HUES6 (cell line): Measurements from ENCODE around the gene BICD1.

Experiments used
- H3K27ac ChIP-seq: 2 replicates; pipeline ENCODE4 v1.7.0; 2013; ENCODE audit warnings: low read depth, mild to moderate bottlenecking, low read length, inconsistent platforms
- H3K27me3 ChIP-seq: 2 replicates; pipeline ENCODE4 v1.6.1; 2013; ENCODE audit warnings: low read length; ENCODE audit not compliant: control insufficient read depth, insufficient read depth
- H3K36me3 ChIP-seq: 2 replicates; pipeline ENCODE4 v1.6.1; 2013; ENCODE audit warnings: low read length; ENCODE audit not compliant: control insufficient read depth, insufficient read depth
- H3K4me1 ChIP-seq: 2 replicates; pipeline ENCODE4 v1.6.1; 2013; ENCODE audit warnings: low read length; ENCODE audit not compliant: control insufficient read depth, insufficient read depth
- H3K4me3 ChIP-seq: 2 replicates; pipeline ENCODE4 v1.5.1; 2013; ENCODE audit warnings: low read depth, low read length
- H3K9ac ChIP-seq: one replicate; pipeline ENCODE4 v1.6.1; 2013; ENCODE audit warnings: mild to moderate bottlenecking, low read length
- H3K9me3 ChIP-seq: 2 replicates; pipeline ENCODE4 v1.6.1; 2013; ENCODE audit warnings: low read depth, low read length; ENCODE audit not compliant: control insufficient read depth, insufficient read depth

The BICD1 gene

DNA sequence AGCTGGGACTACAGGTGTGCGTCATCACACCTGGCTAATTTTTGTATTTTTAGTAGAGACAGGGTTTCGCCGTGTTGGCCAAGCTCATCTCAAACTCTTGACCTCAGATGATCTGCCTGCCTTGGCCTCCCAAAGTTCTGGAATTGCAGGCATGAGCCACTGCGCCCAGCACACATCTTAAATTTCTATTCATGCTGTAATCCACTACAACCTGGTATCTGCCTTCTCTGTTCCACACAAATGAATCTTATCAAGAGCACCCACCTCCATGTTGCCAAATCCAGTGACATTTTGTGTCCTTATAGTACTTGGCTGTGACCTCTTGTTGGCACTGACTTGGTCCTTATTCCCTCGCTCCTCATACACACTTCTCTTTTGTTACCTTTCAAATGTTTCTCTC is 5.8 kb upstream of the BICD1 start:
- Histone ChIP-seq H3K4me1 (peaks cover 24% of the 10 kb centered on the region), H3K4me3 (no peak overlapping the region), H3K9me3 (no peaks in the 10 kb centered on the region), H3K9ac (no peak overlapping the region), H3K27ac (peak overlapping the region; percentile 62; the same call in 1 of the 2 replicates), H3K27me3 (no peaks in the 10 kb centered on the region), H3K36me3 (no peaks in the 10 kb centered on the region)

DNA sequence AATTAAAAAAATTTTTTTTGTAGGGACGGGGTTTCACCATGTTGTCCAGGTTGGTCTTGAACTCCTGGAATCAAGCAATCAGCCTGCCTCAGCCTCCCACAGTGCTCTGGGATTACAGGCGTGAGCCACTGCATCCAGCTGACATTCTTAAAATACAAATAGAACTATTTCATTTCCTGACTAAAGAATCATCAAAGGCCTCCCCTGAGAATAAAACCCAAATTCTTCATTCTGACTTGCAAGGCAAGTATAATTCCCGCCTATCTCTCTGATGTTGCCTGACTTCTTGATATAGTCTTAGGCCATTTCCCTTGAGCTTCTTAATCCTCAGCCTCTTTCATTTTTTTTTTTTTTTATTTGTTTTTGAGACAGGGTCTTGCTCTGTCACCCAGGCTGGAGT is 4.4 kb upstream of the BICD1 start:
- no peaks in the 10 kb centered on the region for H3K36me3 ChIP-seq
- H3K9ac ChIP-seq: no peak overlapping the region
- H3K9me3 ChIP-seq: no peaks in the 10 kb centered on the region
- H3K27me3 ChIP-seq: no peaks in the 10 kb centered on the region
- H3K4me3 ChIP-seq: no peak overlapping the region
- peaks cover 29% of the 10 kb centered on the region for H3K4me1 ChIP-seq
- no peak overlapping the region for H3K27ac ChIP-seq

DNA sequence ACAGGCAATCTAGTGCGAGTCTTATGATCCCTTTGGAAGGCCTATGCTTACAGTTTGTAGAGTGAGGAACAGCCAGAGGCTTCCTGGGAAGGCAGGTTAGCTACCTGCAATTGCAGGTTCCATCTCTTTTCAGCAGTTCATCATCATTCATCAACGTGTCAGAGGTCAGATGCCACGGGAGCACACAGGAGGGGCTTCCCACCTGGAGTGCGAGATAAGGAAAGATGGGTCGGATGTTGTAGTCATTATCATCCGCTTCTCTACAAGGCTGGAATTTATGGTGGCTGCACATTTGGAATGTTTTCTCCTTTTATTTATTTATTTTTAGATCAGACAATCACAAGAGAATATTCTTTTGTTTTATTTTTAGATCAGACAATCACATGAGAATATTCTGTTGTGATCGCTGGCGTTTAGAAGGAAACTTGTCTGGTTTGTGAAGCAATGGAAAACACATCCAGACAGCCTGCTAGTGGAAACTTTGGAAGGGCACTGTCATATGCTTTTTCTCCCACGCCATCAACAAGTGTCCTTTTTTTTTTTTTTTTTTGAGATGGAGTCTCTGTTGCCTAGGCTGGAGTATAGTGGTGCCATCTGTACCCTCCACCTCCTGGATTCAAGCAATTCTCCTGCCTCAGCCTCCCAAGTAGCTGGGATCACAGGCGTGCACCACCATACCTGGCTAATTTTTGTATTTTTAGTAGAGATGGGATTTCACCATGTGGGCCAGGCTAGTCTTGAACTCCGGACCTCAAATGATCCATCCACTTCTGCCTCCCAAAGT is 1.9 kb upstream of the BICD1 start:
- no peaks in the 10 kb centered on the region for H3K27me3 ChIP-seq
- H3K36me3 ChIP-seq: no peaks in the 10 kb centered on the region
- H3K9ac ChIP-seq: no peak overlapping the region
- H3K4me3 ChIP-seq: no peak overlapping the region
- no peaks in the 10 kb centered on the region for H3K9me3 ChIP-seq
- H3K27ac ChIP-seq: no peak overlapping the region
- peaks cover 24% of the 10 kb centered on the region for H3K4me1 ChIP-seq

DNA sequence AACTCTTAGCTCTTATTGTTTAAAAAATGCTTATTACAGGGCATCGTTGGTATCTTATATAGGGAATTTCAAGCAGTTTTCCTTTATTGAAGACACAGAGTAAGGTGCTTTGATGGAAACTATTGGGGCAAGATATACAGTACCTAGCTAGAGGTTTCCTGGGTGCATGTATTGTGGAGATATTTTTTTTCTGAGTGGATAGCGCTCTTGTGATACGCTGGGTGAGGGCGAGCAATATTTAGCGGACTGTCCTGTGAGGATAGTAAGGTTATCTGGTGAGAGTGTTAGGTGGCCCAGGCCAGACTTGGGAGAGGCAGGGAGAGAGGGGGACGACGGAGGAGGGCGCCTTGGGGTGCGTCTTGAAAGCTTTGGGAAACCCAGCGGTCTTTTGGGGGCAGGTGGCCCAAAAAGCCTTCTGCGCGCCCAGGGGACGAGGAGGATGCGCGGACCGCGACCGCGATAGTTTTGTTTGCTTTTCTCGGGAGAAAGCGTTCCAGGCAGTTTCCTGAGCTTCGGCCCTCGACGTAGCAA is 596 bp upstream of the BICD1 start:
- Histone ChIP-seq H3K27me3 (no peaks in the 10 kb centered on the region), H3K4me3 (peak overlapping the region; percentile 87), H3K36me3 (peaks cover 5% of the 10 kb centered on the region), H3K9ac (peak overlapping the region; percentile 91), H3K4me1 (peaks cover 21% of the 10 kb centered on the region), H3K27ac (peak overlapping the region; percentile 96), H3K9me3 (no peaks in the 10 kb centered on the region)

DNA sequence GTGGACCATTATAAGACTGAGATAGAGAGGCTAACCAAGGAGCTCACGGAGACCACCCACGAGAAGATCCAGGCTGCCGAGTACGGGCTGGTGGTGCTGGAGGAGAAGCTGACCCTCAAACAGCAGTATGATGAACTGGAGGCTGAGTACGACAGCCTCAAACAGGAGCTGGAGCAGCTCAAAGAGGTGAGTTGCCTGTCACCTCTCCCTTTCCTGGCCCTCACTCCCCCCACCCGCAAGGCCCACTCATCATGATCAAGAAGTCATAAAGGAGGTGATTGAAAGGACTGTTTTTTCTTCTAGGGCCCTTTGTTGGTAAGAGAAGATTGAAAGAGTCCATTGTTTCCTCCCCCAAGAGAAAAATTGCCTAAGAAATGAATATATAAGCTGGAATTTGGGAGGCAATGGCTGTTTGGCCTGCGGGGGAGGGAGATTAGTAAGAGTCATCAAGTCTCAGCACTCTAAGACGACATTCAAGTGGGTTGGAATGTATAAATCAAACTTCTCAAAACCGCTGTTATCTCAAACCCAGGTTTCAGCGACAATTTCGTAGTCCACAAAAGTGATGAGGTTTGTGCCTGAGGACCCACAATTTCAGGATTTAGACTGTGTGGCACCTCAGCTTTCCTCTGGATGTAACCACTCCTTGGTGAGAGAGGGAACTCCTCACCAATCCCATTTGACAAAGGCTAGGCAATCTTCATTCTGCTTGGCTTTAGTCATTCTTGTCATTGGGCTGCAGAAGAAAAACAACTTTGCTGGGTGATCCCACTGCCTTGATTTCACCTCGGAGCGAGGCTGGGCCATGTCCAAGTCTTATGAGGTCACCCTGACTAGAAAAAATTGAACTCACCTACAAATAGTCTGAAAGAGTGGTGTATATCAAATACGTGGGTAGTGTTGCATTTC is 966 bp downstream of the BICD1 start:
- H3K9me3 ChIP-seq: no peaks in the 10 kb centered on the region
- H3K9ac ChIP-seq: peak overlapping the region; percentile 91
- H3K27me3 ChIP-seq: no peaks in the 10 kb centered on the region
- H3K4me3 ChIP-seq: peak overlapping the region; percentile 87
- peaks cover 14% of the 10 kb centered on the region for H3K36me3 ChIP-seq
- H3K4me1 ChIP-seq: peaks cover 22% of the 10 kb centered on the region
- peak overlapping the region; percentile 96 for H3K27ac ChIP-seq

DNA sequence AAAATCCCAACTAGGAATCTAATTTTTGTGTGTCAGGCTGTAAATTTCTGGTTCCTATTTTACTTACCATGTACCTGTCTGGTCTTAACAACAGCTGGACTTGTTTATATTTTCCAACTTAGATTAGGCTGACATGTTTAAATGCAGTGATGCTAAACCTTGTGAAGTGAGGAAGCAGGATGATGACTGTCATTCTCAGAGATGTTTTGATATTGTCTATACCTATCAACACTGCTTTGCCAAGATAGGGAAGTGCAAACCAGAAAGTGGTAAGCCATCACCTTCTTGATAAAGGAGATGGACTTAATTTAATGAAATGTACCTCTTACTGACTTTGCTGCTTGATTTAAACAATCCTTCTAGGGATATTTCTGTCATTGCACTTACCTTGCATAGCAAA is 2.1 kb downstream of the BICD1 start:
- Histone ChIP-seq H3K27ac (no peak overlapping the region), H3K9me3 (no peaks in the 10 kb centered on the region), H3K36me3 (peaks cover 14% of the 10 kb centered on the region), H3K4me1 (peaks cover 27% of the 10 kb centered on the region), H3K27me3 (no peaks in the 10 kb centered on the region), H3K9ac (peak overlapping the region; percentile 65), H3K4me3 (peak overlapping the region; percentile 87)

DNA sequence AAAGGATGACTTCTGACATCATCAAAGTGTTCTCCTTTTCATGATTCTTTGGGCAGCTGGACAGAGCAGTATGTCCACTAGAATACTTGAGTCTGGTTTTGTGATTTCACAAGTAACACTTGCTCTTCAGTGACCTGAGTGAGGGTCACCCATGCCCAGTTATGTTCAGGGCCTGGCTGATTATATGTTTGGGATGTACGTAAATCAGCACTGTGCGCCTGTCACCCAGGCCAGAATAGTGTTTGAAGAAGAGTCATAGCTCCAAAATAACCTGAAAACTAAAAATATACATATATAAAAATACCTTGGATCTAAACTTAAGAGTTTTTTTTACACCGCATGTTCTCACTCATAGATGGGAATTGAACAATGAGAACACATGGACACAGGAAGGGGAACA is 3.8 kb downstream of the BICD1 start:
- peaks cover 14% of the 10 kb centered on the region for H3K36me3 ChIP-seq
- H3K9me3 ChIP-seq: no peaks in the 10 kb centered on the region
- no peak overlapping the region; the same call in 1 of the 2 replicates for H3K27ac ChIP-seq
- H3K4me1 ChIP-seq: peaks cover 37% of the 10 kb centered on the region
- no peaks in the 10 kb centered on the region for H3K27me3 ChIP-seq
- H3K4me3 ChIP-seq: peak overlapping the region; percentile 87
- no peak overlapping the region for H3K9ac ChIP-seq

DNA sequence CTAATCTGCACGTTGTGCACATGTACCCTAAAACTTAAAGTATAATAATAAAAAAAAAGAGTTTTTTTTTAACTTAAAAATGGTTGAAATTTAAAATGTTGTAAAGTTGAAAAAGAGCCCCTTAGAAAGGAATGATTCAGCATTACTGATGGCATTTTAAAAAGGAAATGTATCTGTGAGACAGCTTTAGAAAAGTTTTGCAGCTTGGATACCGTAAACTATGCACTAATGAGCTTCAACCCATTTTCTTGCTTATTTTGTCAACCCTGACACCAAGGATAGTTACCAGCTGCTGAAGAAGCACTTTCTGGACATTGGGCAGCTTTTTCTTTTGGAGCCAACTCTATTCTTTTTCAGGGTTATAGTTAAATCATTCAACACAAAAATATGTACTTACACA is 4.3 kb downstream of the BICD1 start:
- Histone ChIP-seq H3K27me3 (no peaks in the 10 kb centered on the region), H3K9me3 (no peaks in the 10 kb centered on the region), H3K4me1 (peaks cover 36% of the 10 kb centered on the region), H3K4me3 (peak overlapping the region; percentile 31; the same call in 1 of the 2 replicates), H3K27ac (no peak overlapping the region; the same call in 1 of the 2 replicates), H3K9ac (no peak overlapping the region), H3K36me3 (peaks cover 17% of the 10 kb centered on the region)

DNA sequence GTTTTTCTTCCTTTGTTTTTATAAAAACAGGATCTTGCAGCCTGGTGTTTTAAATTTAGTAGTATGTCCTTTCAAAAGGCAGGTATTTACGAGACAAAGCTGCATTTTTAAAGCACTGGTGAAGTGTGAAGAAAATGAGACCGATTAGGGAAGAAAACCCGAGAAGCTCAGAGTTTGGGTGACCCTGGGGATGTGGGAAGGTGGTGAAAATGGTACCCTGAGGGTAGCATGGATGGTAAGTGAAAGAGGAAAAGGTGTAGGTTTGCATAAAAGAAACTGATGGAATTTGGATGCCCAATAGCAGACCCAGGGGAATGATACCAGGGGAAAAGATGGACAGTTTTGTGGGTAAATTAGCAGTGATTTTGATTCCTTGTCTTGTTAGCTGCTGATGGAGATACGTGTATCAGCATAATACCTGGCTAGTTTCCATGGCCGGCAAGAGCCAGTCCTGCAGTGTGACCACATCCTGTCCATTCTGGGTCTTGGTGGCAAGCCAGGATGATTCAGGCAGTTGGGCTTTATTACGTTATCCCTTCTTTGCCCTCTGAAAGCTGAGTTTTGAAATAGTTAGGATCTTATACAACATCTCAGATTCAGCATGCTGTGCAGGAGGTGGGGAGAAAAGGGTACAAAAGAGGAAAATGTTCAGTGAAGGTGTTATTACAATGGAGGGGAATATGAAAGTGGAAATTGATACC is 8.9 kb downstream of the BICD1 start:
- Histone ChIP-seq H3K4me1 (peaks cover 52% of the 10 kb centered on the region), H3K9ac (no peak overlapping the region), H3K36me3 (peaks cover 14% of the 10 kb centered on the region; the same call in 1 of the 2 replicates), H3K9me3 (no peaks in the 10 kb centered on the region), H3K4me3 (no peak overlapping the region), H3K27ac (0 out of 2 replicates have a peak overlapping the region, but pooled peaks have one; percentile 35), H3K27me3 (no peaks in the 10 kb centered on the region)

DNA sequence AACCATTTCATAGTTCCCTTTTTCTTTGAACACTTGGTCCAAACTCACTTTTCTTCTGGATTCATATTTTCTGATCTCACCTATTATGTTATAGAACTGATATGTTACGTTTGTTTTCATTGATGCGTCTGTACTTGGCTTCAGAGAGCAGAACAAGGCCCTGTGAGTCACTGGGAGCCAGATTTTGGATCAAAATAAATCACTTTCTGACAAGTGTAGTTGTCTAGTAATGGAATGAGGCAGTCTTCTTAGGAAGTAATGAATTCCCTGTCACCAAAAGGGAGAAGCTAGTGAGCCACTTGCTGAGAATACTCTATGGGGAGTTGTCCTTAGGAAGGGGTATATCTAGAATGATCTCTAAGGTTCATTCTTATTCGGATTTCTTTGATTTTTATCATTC is 10.2 kb downstream of the BICD1 start:
- no peaks in the 10 kb centered on the region for H3K9me3 ChIP-seq
- H3K36me3 ChIP-seq: peaks cover 10% of the 10 kb centered on the region; the same call in 1 of the 2 replicates
- H3K27ac ChIP-seq: no peak overlapping the region
- no peak overlapping the region for H3K9ac ChIP-seq
- no peak overlapping the region for H3K4me3 ChIP-seq
- H3K4me1 ChIP-seq: peaks cover 52% of the 10 kb centered on the region
- no peaks in the 10 kb centered on the region for H3K27me3 ChIP-seq
